ENCODE measurements around the gene RPS6KA1. TPM values are rescaled to one million over a fixed set of nuclear protein-coding genes. Genes with fewer than 3 reads are reported as not detected.

RPS6KA1 gene
- total and polyA plus RNA-seq, 2 of the 13 experiments (the other 11 are each of a cell fraction or from before 2014, with no cell fraction given), result 19.6 to 24.2 TPM

GRCh38 chr1:26500488-26501175 is 28.9 kb upstream of the RPS6KA1 start (continued):
- no peak for TF ChIP-seq CREB1 (IDR thresholded peaks at IDR 0.05)
- no peak; the same call in 1 of the 2 replicates for TF ChIP-seq CREB1 (CRISPR knock-in tag; IDR thresholded peaks at IDR 0.05)
- TF ChIP-seq ZNF333 (CRISPR knock-in tag; IDR thresholded peaks at IDR 0.05; ENCODE audit: borderline replicate concordance), result peak; percentile 14; the same call in 1 of the 2 replicates
- peak; percentile 66 for TF ChIP-seq ZNF225 (CRISPR knock-in tag; IDR thresholded peaks at IDR 0.05)
- peak; percentile 69 for TF ChIP-seq ASH2L (IDR thresholded peaks at IDR 0.05; ENCODE audit: insufficient read length, low read depth, low read length)
- no peak for TF ChIP-seq ZNF580 (CRISPR knock-in tag; IDR thresholded peaks at IDR 0.05; ENCODE audit: borderline replicate concordance, low read depth)
- TF ChIP-seq ZNF724P (CRISPR knock-in tag; IDR thresholded peaks at IDR 0.05; ENCODE audit: borderline replicate concordance), result peak; percentile 81
- 0 out of 2 replicates have a peak, but pooled peaks have one; percentile 93 for TF ChIP-seq DZIP1 (CRISPR knock-in tag; IDR thresholded peaks at IDR 0.05)
- no peak for TF ChIP-seq SETDB1 (CRISPR knock-in tag; IDR thresholded peaks at IDR 0.05; ENCODE audit: borderline replicate concordance)
- no peak for TF ChIP-seq ZMAT5 (CRISPR knock-in tag; IDR thresholded peaks at IDR 0.05; ENCODE audit: borderline replicate concordance, low read depth)
- TF ChIP-seq ZFP41 (CRISPR knock-in tag; IDR thresholded peaks at IDR 0.05; ENCODE audit: borderline replicate concordance), result peak; percentile 81; the same call in 1 of the 2 replicates
- no peak for TF ChIP-seq MZF1 (CRISPR knock-in tag; IDR thresholded peaks at IDR 0.05; ENCODE audit: borderline replicate concordance)
- no peak for TF ChIP-seq ZNF644 (CRISPR knock-in tag; IDR thresholded peaks at IDR 0.05; ENCODE audit: low read depth)
- TF ChIP-seq GTF2F1 (IDR thresholded peaks at IDR 0.05; ENCODE audit: low read length), result no peak
- peak; percentile 50; the same call in 1 of the 2 replicates for TF ChIP-seq CAMTA2 (CRISPR knock-in tag; IDR thresholded peaks at IDR 0.05; ENCODE audit: borderline replicate concordance)
- no peak for TF ChIP-seq HHEX (CRISPR knock-in tag; IDR thresholded peaks at IDR 0.05)
- TF ChIP-seq THRA (CRISPR knock-in tag; IDR thresholded peaks at IDR 0.05; ENCODE audit: borderline replicate concordance), result no peak; the same call in 1 of the 2 replicates
- 0 out of 2 replicates have a peak, but pooled peaks have one; percentile 37 for TF ChIP-seq ZBTB39 (CRISPR knock-in tag; IDR thresholded peaks at IDR 0.05)
- no peak; the same call in 1 of the 2 replicates for TF ChIP-seq ZNF704 (CRISPR knock-in tag; IDR thresholded peaks at IDR 0.05; ENCODE audit: borderline replicate concordance)
- no peak for TF ChIP-seq FOXO1 (CRISPR knock-in tag; IDR thresholded peaks at IDR 0.05)
- TF ChIP-seq KLF16 (CRISPR knock-in tag; IDR thresholded peaks at IDR 0.05), result peak; percentile 15 to 24; a peak in 1 of 4 replicates
